NCI-H187 treated with DMSO at 0.1 percent for 48 hours (cell line): ENCODE results near the gene NRXN3.
"Not testable (repeated sequence)": the region's sequence is repeated elsewhere in the genome, so short reads cannot be mapped to it uniquely, and the experiment has no call there.

Experiments used
- DNase-seq: peaks from one replicate; lab custom pipeline; 2025; lab: John Stamatoyannopoulos, UW

Gene NRXN3

GRCh38 chr14:78486621-78487020 lies 316.4 kb downstream of the NRXN3 start:
- DNase-seq: no peak

- DNase-seq: not testable (repeated sequence)
These were observed 317.4 kb downstream of the NRXN3 start for GRCh38 chr14:78487573-78487972.

- DNase-seq: peak; percentile 76
These were observed 318.8 kb downstream of the NRXN3 start for GRCh38 chr14:78488938-78489337.

GRCh38 chr14:78491048-78491447 lies 320.9 kb downstream of the NRXN3 start:
- DNase-seq: no peak

- no peak for DNase-seq
These were observed 328.0 kb downstream of the NRXN3 start for GRCh38 chr14:78498062-78498595.

GRCh38 chr14:78501909-78502308 lies 331.7 kb downstream of the NRXN3 start:
- DNase-seq: no peak

- no peak for DNase-seq
These were observed 337.9 kb downstream of the NRXN3 start for GRCh38 chr14:78508023-78508422.

GRCh38 chr14:78509516-78509915 lies 339.3 kb downstream of the NRXN3 start:
- no peak for DNase-seq

- no peak for DNase-seq
These were observed 341.8 kb downstream of the NRXN3 start for GRCh38 chr14:78512021-78512420.

GRCh38 chr14:78519863-78520262 lies 349.7 kb downstream of the NRXN3 start:
- no peak for DNase-seq

GRCh38 chr14:78524196-78524595 lies 354.0 kb downstream of the NRXN3 start:
- no peak for DNase-seq

- DNase-seq: no peak
These were observed 354.6 kb downstream of the NRXN3 start for GRCh38 chr14:78524766-78525165.

- DNase-seq: no peak
These were observed 359.9 kb downstream of the NRXN3 start for GRCh38 chr14:78530078-78530477.

- DNase-seq: no peak
These were observed 364.0 kb downstream of the NRXN3 start for GRCh38 chr14:78534141-78534540.

- no peak for DNase-seq
These were observed 364.9 kb downstream of the NRXN3 start for GRCh38 chr14:78535041-78535440.

- not testable (repeated sequence) for DNase-seq
These were observed 371.6 kb downstream of the NRXN3 start for GRCh38 chr14:78541788-78542187.

GRCh38 chr14:78543433-78543832 lies 373.3 kb downstream of the NRXN3 start:
- no peak for DNase-seq

GRCh38 chr14:78561074-78561473 lies 390.9 kb downstream of the NRXN3 start:
- no peak for DNase-seq

- peak; percentile 71 for DNase-seq
These were observed 396.1 kb downstream of the NRXN3 start for GRCh38 chr14:78566026-78566858.

GRCh38 chr14:78566859-78567172 lies 396.6 kb downstream of the NRXN3 start:
- no peak for DNase-seq

GRCh38 chr14:78567343-78567742 lies 397.2 kb downstream of the NRXN3 start:
- DNase-seq: no peak

GRCh38 chr14:78573736-78574135 lies 403.6 kb downstream of the NRXN3 start:
- not testable (repeated sequence) for DNase-seq

- no peak for DNase-seq
These were observed 406.4 kb downstream of the NRXN3 start for GRCh38 chr14:78576437-78577166.
